IPS DF 4.7 (cell line): ENCODE data around the gene PMEPA1.

Experiments
- DNase-seq: peaks from one replicate; pipeline ENCODE4 v3.0.0-alpha.2; 2013; ENCODE audit warnings: low spot score; ENCODE audit errors: extremely low read depth

PMEPA1 gene

DNA sequence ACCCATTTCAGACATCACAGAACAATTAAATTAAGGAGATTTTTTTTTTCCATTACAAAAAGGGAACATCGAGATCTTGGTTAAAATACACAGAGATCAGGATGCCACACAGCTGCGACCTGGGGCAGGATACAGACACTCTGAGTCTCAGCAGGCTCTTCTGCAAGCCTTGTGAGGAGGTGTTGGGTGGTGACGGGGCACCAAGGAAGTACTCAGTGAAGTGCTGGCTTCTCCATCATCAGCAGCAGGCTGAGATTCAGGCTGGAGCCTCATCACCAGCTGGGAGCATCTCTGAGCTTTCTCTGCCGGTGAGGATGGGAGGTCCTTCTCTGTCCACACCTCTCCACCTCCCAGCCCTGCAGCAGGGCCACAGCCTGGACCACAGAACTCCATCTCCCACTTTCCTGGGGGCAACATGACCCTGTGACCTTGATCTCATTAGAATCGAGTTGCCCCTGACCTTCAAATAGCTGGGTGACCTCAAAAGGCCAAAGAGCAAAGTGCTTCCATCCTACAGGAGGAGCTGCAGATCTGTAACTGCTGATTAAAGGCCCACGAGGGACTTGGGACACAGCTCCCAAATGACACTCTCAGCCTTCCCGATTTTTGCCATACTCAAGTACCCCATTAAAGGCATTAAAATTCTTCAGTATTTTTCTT lies 16.0 kb downstream of the PMEPA1 start:
- no peak for DNase-seq

DNA sequence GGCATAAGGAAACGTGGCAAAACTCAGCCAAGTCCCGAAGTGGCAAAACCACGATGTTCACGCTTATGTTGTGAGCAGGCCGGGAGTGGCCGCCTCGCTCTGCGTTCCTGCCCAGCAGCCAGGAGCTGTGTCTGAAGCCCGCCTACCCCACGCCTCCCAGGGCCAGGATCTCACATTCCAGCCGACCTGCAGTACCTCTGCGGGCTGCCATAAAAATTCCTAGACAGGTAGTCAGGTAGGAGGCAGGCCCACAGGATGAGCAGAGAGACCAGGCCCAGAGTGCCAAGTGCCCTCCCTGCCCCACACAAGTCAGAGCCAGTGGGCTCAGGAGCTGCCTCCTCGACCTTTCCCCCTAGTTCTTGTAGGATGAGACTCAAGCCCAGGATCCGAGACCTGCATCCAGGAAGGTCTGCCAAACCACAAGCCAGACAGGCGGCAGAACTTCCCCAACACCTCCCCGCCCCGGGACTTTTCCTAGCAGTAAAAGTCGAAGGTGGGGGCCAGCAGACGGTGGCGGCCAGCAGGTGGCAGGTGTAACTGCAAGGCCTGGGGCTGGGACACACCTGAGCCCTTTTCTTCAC lies 16.7 kb downstream of the PMEPA1 start:
- DNase-seq: no peak

DNA sequence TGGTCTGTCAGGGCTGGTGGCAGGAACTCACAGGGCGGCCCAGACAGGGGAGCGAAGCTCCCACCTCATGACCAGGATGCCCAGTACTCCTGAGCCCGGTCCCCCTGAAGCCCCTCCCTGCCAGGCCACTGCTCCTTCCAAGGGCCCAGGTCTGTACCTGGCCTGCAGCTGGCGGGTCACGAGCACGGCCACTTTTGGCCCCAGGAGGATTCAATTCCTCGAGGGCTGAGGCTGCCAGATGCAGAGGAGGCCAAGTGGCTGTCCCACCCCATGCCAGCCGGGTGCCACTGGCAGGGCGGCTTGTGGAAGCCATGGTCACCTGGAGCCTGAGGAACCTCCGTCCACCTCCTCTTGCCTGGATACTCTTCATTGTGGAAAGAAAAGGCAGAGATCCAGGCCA lies 17.4 kb downstream of the PMEPA1 start:
- DNase-seq: no peak

DNA sequence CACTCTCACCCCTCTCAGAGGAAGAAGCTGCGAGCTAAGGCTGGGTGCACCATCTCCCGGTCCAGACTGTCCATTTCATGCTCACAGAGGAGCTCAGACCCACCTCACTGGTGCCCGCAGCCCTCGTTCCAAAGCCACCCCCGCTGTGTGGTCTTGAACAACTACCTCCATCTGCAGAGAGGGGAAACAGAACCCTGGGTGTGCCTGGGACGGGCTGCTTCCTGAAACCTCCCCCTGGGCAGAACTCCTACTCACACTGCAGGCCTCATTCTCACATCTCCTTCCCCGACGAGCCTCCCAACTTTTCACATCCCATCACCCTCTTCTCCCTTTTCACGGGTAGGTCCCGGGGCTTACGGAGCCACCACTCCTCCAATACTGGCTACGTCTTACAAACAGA lies 18.1 kb downstream of the PMEPA1 start:
- no peak for DNase-seq

DNA sequence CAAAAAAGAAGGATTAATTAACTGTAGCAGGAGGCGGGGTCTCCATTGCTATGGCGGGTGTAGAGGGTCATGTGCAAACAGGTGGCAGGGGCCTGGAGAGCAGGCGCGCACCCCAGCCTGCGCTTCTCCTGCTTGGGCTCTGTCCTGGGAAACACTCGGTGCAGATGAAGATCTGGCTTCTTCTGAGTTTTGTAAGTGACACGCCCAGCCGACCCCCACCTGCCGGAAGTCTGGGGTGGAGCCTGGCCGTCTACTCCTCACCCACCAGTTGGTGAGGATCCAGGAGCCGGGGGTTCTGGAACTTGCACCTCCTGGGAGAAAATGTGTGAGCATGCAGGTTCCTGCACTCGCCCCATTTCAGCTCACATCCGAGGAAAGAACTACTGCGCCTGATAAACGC lies 19.3 kb downstream of the PMEPA1 start:
- DNase-seq: no peak

DNA sequence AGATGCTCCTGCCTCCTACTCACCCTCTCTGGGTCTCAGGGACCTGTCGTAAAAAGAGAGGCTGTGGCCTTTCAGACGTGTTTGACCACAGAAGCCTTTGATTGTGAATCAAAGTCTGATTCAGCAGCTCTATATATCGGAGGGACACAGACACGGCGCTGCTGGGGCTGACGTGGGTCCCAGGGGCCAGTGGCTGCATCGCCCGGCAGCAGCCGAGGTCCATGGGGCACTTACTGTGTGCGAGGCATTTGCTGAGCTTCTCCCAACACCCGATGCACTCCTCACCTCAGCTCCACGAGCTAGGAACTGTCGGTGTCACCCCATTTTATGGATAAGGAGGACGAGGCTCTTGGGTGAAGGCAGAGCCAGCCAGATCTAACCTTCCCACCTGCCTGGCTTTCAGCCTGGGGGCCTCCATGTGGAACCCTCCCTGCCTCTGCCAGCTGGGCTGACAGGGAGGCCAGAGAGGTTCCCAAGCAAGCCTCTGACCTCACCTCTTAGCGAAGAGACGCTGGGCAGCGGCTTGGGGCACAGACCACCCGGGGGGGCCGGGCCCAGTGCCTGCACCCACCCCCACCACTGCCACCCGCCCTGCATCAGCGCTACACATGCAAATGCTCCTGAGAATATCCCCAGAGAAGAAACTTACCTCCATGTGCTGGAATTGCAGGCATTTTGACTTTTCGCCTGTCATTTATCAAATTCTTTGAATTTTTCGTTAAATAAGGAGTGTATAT lies 19.9 kb downstream of the PMEPA1 start:
- no peak for DNase-seq

DNA sequence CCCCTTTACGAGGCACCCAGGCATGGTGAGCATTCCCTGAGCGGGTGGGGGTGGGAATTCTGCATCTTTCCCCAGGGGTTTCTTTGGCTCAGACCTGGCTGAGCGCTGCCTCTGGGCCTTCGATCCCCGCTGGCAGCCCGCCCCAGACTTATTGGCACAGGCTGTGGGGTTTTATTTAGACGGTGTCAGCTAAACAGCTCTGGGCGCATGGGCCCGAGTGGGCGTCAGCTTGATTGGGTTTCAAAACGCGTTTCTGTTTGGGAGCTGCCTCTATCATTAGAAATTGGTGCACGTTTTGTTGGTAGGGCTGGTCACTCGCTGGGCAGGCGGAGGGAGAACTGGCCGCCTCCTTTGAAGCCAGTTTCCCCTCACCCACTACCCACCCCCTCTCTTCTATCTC lies 21.0 kb downstream of the PMEPA1 start:
- no peak for DNase-seq

DNA sequence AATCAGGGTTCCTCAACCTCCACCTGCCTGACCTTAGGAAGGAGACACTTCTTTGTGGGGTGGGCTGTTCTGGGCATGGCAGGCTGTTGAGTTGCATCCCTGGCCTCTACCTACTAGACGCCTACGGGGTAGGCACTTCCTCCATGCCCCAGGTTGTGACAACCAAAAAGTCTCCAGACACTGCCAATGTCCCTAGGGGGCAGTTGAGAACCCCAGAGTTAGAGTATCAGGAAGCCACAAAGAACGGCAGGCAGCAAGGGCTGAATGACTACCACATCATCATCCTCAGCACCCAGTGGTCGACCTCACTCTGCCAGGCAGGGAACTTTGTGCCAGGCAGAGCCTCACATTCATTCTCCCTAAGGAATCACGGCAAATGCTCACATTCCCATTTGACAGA lies 21.5 kb downstream of the PMEPA1 start:
- DNase-seq: no peak

DNA sequence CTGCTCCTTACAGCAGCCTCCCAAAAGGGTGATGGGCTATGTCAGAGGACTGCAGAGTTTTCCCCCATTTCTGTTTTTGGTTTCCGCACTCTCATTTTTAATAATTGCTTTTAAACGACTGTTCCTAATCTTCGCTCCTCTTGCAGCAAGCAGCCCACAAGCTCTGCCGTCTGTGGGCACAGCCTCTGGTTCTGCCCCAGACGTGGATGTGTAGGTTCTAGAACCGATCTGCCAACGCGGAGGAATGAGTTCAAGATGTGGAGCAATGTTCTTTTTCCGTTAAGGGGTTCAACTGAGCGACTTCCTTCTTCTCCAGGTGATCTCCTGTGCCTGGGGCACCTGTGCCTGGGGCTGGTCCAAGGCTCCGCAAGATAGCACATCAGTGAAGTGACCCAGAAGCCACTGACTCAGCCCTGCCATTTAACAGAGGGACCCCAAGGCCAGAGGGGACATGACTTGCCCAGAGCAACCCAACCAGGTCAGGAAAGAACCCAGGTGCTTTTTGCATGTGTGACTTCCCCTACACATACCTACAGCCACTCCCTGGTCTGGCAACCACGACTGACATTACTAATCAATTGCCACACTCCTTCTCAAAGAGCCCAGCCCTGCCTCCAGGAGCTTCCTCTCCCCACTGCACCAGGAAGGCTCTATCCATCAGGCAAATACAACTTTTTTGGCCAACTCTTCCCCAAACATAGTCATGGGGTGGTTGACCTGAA lies 22.7 kb downstream of the PMEPA1 start:
- no peak for DNase-seq

DNA sequence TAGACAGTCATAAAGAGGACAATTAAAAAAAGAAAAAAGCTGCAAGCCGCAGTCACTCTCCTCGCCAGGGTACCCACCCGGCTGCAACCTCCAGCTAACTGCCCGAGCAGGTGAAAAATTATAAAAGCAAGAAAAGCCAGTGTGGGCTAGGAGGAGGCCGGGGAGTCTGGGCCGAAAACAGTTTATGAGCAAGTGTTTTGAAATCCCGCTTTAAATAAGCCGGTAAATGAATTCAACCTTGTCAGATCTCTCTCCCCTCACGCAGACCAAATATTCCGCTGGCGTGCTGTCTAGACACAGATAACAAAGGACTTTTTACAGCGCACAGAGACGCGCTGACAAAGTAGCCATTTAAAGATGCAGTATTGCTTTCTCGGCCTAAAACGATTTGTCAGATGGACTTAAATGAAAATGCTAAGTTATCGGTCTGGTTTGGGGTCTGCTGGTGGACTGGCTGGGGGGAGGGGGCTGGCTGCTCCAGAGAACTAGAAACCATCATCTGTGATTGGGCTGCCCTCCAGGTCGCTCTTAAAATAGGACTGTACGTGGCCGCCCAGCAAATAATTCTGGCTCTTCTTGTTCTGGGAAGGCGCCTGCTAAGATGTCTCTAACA lies 24.6 kb downstream of the PMEPA1 start:
- DNase-seq: no peak

DNA sequence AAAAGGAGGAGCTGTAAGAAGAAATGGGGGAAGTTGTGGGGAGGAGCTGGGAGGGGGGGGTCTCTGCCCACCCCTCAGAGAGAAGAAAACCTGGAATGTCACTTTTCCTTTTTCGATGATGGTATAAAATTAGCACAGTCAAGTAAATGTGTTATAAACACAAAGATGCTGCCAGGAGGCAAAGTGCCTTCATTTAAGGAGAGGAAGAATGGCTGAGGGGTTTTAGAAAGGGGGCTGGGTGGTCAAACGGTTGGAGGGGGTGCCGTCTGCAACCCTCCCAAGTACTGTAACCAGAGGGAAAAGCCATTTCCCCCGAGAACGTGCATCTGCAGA lies 25.0 kb downstream of the PMEPA1 start:
- no peak for DNase-seq

DNA sequence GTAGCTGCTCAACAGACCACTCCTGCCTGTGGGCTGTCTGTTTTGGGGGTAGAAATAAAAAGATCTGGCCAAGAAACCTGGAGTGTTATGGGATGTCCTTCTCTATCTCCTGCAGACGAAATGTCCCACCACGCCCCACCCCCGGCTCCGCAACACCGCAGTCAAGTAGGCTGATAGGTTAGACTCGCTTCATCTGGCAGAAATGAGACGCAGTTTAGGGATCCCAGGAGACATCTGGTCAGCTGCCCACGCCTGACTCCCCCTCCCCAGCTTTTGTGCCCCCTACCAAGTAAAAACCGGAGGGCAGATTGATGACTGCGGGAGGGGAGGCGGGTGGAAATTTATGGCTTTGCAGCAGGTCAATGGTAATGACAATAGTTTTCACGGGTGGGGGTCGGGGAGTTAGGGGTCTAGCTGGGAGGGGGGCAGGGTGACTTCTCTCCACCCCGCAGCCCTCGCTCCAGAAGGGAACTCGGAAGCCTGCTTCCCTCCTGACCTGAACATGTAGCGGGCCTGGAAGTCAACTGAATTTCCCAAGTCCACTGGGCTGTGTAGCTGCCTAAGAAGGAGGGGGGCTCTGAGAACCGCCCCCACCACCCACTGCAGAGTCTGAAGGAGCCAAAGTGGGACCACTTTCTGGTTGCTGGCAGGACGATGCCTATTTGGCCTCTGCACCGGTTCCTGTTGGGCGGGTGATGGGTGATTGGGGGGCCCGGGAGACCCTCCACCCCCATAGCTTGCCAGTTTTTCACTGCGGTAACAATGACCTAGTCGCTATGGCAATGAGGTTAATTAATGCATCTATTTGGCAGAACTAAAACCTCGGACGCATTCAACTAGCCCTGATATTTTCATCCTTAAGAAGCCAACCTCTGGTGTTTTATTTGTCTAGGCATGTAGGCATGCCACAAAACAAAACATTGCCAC lies 25.7 kb downstream of the PMEPA1 start:
- no peak for DNase-seq

DNA sequence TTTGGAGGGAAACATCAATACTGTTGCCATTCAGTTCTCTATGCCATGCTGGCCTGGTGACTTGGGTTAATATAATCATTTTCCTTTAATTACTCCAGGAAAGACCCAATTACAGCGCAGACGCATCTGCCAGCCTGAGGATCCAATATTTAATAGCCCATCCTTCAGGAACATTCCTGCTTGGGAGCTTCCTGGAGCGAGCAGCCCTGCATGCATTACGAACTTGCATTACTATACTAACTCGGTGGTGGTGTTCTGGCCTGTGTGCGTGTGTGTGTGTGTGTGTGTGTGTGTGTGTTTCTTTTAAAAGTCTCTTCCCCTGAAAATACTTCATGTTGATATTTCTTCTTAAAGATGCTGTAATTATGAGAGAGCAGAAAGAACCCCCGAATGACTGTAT lies 26.5 kb downstream of the PMEPA1 start:
- no peak for DNase-seq

DNA sequence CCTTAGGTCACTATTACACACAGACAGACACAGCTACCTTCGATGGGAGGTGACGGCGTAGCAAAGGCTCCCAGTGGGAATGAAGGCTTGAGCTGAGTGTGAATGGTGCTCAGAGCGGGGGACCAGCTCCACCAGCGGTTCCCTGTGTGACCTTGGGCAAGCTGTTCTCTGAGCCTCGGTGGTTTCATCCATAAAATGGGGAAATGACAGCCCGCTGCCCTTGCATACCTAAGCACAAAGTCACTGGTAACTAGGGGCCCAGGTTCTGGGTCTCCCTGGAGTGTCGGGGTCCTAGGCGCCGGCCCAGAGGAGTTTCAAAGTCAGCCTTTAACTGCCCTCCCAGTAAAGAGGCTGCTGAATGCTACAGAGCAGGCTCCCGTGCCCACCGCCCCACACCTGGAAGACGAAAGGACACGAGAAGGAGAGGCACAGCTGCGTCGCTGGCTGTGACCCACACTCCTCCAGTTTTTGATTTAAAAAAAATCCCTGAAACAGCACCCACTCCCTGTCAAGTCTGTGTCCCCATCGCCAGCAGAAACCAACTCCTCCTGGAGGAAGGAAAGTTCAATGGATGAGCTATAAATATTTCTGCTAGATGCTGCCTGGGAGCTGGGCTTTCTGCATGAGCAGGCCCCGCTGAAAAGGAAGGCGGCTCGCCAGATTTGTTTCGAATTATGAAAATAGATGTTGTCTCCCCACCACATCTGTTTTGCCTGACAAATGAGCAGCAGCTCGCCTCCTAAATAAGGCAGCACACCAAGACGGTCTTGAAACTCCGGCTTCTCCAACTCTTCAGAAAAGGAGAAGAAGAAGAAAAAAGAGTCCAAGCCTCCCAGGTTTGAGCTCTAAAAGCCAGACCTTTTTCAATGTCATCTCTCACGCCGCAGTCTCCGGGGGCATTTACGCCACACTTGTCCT lies 27.4 kb downstream of the PMEPA1 start:
- no peak for DNase-seq

DNA sequence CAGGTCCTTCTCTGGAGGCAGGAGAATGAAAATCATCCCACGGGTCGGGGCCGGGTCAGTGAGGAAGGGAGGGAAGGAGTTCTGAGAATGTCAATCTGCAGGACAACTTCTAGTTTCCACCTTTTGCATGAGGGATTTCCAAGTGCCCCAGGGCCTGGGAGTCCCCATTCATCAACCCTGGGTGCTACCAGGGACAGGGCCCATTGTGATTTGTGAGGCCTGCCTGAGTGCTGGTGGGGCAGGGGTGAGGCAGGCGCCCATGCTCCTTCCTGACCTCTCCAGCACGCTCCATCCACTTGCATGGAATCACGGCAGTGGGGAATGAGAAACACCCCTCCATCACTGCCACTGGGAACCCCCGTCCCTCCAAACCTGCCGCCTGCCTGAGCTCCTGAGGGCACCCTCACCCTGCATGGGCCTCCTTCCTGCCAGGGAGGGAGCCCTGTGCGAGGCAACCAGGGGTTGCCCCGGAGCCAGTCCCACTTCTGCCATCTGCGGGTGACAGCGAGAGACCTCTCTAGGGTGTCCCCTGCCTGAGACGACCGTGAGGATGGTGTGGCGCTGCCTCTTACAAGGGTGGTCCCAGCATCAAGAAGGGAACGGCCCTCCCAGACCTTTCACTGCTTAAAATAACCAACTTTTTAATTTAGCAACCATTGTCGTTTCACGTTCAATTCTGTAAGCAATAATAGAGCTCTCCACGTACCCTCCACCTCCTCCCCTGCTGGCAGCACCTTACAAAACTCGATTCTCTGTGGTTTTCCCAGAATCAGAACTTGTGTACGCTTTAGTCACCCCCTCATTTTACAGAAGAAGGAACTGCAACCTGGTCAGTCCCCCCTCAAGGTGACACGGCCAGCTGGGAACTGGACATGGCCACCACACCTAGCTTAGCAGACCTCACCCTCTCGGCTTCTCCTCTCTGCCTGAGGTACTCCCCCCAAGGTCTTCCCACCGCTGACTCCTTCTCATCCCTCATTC lies 28.6 kb downstream of the PMEPA1 start:
- DNase-seq: no peak

DNA sequence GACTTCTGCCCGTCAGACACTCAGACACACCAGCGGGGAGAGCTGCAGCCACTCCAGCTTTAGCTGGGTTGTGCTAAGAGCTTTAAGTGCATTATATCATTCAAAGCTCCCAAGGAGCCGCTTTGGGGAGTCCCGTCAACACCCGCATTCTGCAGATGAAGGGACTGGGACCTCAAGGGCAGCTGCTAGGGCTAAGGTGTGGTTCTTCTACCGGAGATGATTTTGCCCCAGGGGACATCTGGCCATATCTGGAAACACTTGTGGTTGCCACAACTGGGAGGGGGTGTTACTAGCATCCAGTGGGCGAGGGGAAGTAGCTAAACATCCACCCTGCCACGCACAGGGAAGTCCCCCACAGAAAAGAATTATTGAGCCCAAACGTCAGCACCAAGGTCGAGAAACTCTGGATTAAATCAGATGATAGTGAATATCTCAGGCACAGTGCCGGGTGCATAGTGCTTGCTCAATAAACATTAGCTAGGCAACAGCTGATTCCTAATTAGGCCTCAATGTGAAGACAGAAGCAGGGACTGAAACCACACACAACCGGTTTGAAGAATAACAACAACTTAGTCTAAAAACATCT lies 29.6 kb downstream of the PMEPA1 start:
- no peak for DNase-seq

DNA sequence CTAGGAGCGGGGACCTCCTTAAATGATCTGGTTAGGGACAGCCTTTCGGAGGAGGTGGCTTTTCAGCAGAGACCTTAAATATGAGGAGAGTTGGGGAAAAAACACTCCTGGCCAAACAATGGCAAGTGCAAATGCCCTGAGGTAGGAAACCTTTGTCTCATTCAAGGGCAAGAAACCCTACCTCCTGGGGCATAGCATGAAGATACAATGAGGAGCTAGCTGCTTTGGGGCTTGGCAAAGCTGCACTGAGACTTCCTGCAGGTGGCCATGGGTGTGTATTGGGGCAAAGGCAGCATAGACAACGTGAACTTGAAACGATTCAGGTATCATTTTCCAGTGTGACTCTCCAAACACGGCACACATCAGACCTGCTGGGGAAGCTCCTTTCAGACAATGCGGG lies 30.7 kb downstream of the PMEPA1 start:
- no peak for DNase-seq

DNA sequence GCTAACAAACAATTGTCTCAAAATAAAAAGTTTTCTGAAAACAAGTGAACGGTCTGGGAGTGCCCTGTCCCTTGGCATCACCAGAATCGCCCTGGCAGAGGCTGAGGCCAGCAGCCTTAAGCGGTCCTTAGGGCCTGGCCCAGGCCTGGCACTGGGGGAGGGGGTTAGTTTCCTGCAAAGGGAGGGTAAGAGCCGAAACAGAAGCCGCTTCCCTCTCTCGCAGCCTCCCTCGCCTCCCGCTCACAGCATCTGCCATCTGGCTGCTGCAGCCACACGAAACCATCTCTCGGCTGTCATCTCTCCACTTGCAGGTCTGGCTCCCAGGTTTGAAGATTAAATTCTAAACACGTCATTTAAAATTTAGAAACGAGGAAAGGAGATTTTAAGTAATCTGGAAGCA lies 31.5 kb downstream of the PMEPA1 start:
- DNase-seq: no peak
